RWPE1 (cell line): ENCODE measurements around the gene AP4B1.
"Not testable (repeated sequence)": the region's sequence is repeated elsewhere in the genome, so short reads cannot be mapped to it uniquely, and the experiment has no call there.

Source experiments
- CTCF ChIA-PET: fragments of 350-600 bp; sonication (Branson Sonifier 250); formaldehyde crosslinking; extraction: SDS; loops from one replicate; lab custom pipeline; 2021; lab: Yijun Ruan, JAX
- POLR2A ChIA-PET: fragments of 400-600 bp; formaldehyde crosslinking; extraction: SDS; loops from one replicate; lab custom pipeline; 2020; ENCODE audit warnings: antibody characterized with exemption; ENCODE audit not compliant: low non-redundant PET; lab: Yijun Ruan, JAX
- DNase-seq: peaks from one replicate; pipeline ENCODE4 v3.0.0; 2012; ENCODE audit warnings: low spot score
- H3K27ac ChIP-seq: fragments of 450-650 bp; 2 replicates; pipeline ENCODE4 v1.5.1; 2017
- TF ChIP-seq, protein P1 (sequence below): fragments of 450-650 bp; conservative IDR thresholded peaks from 2 replicates; pipeline ENCODE4 v1.5.1; 2017; ENCODE audit warnings: low read depth, mild to moderate bottlenecking

Gene AP4B1

DNA sequence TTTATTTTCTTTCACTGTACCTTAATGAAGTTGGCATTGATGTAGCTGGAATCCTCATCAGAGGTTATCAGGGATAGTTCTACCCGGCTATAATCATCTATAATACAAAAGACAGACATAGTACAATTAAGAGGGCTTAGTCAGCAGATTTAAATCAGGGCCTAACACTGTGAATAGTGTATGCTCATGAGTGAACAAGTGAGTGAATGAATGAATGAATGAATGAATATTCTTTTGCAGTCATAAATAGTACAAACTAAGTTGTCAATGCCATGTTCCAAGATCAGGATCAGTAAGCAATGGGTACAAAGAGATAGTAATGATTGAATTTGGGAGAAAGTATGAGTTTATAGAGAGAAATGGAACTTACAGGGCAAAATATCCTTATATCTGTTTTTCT, 45.6 kb downstream of the AP4B1 start:
- POLR2A ChIA-PET, result no interaction called here
- TF ChIP-seq, protein P1, sequence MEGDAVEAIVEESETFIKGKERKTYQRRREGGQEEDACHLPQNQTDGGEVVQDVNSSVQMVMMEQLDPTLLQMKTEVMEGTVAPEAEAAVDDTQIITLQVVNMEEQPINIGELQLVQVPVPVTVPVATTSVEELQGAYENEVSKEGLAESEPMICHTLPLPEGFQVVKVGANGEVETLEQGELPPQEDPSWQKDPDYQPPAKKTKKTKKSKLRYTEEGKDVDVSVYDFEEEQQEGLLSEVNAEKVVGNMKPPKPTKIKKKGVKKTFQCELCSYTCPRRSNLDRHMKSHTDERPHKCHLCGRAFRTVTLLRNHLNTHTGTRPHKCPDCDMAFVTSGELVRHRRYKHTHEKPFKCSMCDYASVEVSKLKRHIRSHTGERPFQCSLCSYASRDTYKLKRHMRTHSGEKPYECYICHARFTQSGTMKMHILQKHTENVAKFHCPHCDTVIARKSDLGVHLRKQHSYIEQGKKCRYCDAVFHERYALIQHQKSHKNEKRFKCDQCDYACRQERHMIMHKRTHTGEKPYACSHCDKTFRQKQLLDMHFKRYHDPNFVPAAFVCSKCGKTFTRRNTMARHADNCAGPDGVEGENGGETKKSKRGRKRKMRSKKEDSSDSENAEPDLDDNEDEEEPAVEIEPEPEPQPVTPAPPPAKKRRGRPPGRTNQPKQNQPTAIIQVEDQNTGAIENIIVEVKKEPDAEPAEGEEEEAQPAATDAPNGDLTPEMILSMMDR, result no peak
- DNase-seq, result no peak
- CTCF ChIA-PET, result no interaction called here
- no peak overlapping the region for H3K27ac ChIP-seq

DNA sequence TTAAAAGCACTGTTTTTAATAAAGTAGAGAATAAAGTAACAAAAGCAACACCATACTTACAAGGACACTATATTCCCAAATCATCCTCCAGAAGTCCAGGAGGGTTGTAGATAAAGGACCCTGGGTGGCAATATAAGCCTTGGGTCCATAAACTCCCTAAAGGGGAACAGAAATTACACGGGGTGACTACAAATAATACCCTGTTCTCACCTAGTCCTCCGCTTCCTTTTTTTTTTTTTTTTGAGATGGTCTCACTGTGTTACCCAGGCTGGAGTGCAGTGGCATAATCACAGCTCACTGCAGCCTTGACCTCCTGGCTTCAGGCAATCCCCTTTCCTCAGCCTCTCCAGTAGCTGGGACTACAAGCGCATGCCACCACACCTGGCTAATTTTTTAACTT, 46.2 kb downstream of the AP4B1 start:
- POLR2A ChIA-PET, result no interaction called here
- CTCF ChIA-PET, result no interaction called here
- TF ChIP-seq, protein P1, result no peak
- no peak overlapping the region for H3K27ac ChIP-seq
- no peak for DNase-seq

DNA sequence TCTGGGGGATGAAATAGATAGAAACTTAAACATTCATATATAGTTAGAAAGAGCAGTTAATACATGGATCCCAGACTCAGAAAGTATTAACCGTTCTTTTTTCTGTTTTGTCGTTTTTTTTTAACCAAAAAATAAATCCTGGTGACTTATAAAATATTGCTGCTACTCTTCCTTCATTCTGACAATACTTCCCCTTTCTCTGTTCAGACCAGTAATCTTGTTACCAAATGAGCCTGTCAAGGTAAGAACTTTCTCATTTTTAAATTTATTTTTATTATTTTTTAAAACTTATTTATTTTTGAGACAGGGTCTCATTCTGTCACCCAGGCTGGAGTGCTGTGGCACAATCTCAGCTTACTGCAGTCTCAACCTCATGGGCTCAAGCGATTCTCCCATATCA, 46.8 kb downstream of the AP4B1 start:
- CTCF ChIA-PET, result no interaction called here
- TF ChIP-seq, protein P1, result no peak
- H3K27ac ChIP-seq, result no peak overlapping the region
- DNase-seq, result no peak
- POLR2A ChIA-PET, result no interaction called here

DNA sequence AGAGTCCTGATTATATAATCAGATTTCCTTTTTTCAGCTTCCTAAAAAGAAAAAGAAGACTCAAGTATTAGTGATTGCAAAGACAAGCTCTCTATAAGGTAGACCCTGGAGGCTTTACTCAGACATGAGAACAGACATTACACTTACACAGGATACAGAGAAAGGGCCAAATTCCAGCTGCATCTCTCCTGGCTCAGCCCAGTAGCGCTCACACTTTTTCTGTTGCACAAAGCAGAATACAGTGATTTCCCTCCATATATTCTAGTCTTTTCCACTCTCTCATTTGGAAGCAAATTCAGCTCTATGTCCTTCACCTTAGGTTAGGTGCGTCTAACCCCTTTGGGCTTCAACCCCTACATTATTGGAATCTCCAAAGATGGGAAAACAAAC, 48.2 kb downstream of the AP4B1 start:
- H3K27ac ChIP-seq, result no peak overlapping the region
- TF ChIP-seq, protein P1, result no peak
- DNase-seq, result no peak
- ChIA-PET POLR2A (no interaction called here), CTCF (interaction anchor here (0.5 to 0.7 kb wide), 3 partner anchors 9 to 82 kb away, joined by 3 to 5 read pairs (median 3); no protein-coding TSS in a partner anchor)

DNA sequence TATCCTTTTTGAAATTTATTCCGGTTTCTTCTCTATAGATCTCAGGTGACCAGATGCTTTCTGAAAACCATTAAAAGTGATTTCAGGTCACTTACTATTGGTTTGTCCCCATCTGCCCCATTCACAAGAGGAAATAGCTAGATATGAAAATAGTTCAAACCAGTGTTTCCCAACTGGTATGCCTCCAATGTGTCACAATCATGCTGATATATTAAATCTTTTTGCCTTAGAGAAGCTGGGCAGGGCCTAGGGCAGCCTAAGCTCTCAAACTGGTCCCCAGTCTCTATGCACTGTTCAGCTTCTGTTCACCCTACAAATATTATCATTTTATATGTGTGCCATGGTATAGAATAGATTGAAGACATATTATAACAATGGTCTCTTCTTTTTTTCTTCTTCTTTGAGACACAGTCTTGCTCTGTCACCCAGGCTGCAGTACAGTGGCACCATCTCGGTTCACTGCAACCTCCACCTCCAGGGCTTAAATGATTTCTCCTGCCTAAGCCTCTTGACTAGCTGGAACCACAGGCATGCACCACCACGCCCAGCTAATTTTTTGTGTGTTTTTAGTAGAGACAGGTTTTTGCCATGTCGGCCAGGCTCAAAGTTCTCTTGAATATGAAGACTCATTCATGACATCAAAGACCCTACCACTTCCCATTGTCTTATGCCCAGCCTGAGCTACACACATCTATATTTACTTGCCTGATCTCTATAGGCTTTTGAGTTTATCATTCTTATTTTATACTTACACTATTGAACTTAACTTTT, 48.8 kb downstream of the AP4B1 start:
- TF ChIP-seq, protein P1, result no peak
- no peak for DNase-seq
- POLR2A ChIA-PET, result no interaction called here
- H3K27ac ChIP-seq, result no peak overlapping the region
- CTCF ChIA-PET, result interaction anchor here (0.5 to 0.9 kb wide), 4 partner anchors 9 to 83 kb away, joined by 3 to 5 read pairs (median 3); no protein-coding TSS in a partner anchor

DNA sequence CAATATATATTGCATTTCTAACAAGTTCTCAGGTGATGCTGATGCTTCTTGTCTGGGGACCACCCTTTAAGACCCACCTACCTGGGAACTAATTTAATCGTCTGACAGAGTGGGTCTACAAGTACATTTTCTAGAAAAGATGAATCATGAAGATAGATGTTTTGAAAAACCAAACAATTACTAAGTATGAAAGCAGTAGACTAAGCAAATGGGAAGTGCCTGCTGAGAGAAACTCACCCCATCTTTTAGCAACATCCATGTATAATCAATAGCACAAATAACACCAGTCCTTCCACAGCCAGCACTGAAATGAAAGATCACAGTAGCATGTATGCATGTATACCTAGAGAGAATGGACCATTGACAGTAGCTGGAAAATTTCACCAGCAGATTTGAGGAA, 50.4 kb downstream of the AP4B1 start:
- TF ChIP-seq, protein P1, result no peak
- ChIA-PET CTCF (no interaction called here), POLR2A (no interaction called here)
- no peak for DNase-seq
- H3K27ac ChIP-seq, result no peak overlapping the region

DNA sequence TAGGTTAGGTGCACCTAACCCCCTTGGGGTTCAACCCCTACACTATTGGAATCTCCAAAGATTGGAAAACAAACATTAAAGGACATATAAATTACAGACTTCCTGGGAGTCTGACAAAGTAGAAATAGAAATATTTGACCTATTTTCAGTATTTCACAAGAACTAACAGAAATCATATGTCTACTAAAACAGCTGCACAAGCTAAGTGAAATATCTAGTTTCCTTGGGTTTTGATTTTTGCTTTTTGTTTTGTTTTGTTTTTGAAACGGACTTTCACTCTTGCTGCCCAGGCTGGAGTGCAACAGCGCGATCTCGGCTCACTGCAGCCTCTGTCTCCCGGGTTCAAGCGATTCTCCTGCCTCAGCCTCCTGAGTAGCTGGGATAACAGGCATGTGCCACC, 51.9 kb downstream of the AP4B1 start:
- CTCF ChIA-PET, DNase-seq, H3K27ac ChIP-seq: not testable (repeated sequence)
- POLR2A ChIA-PET, result interaction anchor here (0.6 kb wide), 1 partner anchor 16 kb away, joined by 3 read pairs; no protein-coding TSS in a partner anchor
